BE2C (cell line): Measurements from ENCODE around the gene MYO1E.

Source experiments
- DNase-seq: peaks from one replicate; pipeline ENCODE4 v3.0.0-alpha.2; 2020
- H3K27me3 ChIP-seq: fragments of 250-450 bp; sonication (Bioruptor Pico); 2 replicates; pipeline ENCODE4 v1.5.1; 2020; ENCODE audit warnings: mild to moderate bottlenecking
- H3K36me3 ChIP-seq: fragments of 250-450 bp; sonication (Bioruptor Pico); 2 replicates; pipeline ENCODE4 v1.5.1; 2020; ENCODE audit warnings: mild to moderate bottlenecking
- H3K4me1 ChIP-seq: fragments of 250-450 bp; sonication (Bioruptor Pico); 2 replicates; pipeline ENCODE4 v1.5.1; 2020
- H3K4me3 ChIP-seq: 2 replicates; pipeline ENCODE4 v1.5.1; 2011; ENCODE audit warnings: low read depth, low read length
- H3K9me3 ChIP-seq: fragments of 250-450 bp; sonication (Bioruptor Pico); 2 replicates; pipeline ENCODE4 v1.5.1; 2020
- TF ChIP-seq, protein P1 (sequence below): IDR thresholded peaks from 2 replicates; pipeline ENCODE4 v1.5.1; 2012; ENCODE audit warnings: mild to moderate bottlenecking, low read depth, low read length

MYO1E gene

DNA sequence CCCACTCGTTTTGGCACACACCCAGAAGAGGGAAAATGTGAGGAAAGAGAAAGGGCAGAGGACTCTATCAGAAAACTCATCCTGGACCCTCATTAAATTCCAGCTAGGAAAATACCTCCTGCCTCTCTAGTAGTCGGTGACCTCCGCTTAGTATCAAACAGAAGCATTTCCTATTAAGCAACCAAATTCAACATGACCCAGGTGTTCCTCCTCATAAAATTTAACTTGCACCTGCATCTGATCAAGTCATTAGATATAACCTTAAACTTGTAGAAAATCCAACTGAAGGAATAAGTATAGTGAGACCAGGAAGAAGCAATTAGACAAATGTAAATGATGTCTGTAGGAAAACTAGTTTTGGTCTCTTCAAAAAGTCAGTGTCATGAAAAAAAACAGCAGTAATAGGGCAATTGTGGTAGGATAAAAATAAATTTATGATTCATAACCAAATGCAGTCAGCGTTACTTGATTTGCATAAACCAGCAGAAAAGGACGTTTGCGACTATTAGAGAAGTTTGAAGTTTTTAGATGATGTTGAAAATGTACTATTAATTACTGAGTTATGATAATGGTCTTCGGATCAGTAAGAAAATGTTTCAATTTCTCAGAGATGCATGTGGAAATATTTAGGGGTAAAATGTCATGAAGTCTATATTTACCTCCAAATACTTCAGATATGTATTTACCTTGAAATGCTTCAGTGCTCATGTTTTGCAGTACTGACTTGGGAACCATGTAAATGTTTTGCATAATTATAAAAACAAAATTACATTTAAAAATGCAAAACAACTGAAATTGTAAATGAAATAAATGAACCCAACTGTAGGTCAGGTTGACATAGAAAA is 121.4 kb downstream of the MYO1E start:
- H3K36me3 ChIP-seq = no peaks in the 10 kb centered on the region
- no peak for DNase-seq
- TF ChIP-seq, protein P1, sequence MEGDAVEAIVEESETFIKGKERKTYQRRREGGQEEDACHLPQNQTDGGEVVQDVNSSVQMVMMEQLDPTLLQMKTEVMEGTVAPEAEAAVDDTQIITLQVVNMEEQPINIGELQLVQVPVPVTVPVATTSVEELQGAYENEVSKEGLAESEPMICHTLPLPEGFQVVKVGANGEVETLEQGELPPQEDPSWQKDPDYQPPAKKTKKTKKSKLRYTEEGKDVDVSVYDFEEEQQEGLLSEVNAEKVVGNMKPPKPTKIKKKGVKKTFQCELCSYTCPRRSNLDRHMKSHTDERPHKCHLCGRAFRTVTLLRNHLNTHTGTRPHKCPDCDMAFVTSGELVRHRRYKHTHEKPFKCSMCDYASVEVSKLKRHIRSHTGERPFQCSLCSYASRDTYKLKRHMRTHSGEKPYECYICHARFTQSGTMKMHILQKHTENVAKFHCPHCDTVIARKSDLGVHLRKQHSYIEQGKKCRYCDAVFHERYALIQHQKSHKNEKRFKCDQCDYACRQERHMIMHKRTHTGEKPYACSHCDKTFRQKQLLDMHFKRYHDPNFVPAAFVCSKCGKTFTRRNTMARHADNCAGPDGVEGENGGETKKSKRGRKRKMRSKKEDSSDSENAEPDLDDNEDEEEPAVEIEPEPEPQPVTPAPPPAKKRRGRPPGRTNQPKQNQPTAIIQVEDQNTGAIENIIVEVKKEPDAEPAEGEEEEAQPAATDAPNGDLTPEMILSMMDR = no peak
- peaks cover 4% of the 10 kb centered on the region for H3K27me3 ChIP-seq
- H3K4me3 ChIP-seq = no peak overlapping the region
- no peaks in the 10 kb centered on the region for H3K4me1 ChIP-seq
- no peaks in the 10 kb centered on the region for H3K9me3 ChIP-seq

DNA sequence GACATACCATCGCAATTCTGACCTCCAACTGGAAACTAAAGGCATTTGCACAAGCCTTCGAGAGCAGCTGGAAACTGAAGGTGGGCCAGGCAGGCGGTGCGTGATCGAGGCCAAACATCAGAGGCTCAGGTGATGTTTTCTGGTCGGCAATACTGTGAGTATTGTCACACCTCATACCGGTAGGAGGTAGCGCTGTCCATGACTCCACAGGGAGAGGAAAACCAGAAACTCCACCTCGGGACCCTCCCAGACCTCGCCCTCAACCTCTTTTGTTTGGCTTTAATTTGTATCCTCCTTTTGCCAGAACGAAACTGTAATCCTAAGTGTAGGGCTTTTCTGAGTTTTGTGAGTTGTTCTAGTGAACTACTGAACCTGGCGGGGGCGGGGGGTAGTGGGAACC is 122.4 kb downstream of the MYO1E start:
- H3K27me3 ChIP-seq = peaks cover 4% of the 10 kb centered on the region
- no peaks in the 10 kb centered on the region for H3K9me3 ChIP-seq
- no peaks in the 10 kb centered on the region for H3K4me1 ChIP-seq
- no peak overlapping the region for H3K4me3 ChIP-seq
- H3K36me3 ChIP-seq = no peaks in the 10 kb centered on the region
- DNase-seq = no peak
- TF ChIP-seq, protein P1 = no peak

DNA sequence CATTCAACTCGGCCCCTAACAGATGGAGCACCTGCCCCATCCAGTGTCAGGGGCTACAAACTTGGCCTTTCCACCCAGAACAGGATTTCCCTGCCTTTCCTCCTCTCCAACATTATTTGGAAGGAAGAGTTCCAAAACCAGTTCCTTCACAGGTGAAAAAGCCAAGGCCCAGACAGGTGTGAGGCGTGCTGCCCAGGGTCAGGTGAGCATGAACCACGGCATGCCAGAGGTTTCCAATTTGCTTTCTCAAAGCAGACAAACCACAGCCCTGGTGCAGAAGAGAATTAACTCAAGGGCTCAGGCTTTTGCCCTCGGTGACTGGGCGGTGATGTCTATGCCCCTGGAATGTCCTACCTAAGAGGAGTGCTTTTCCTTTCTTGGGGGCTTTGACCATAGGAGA is 122.9 kb downstream of the MYO1E start:
- Histone ChIP-seq H3K4me3 (no peak overlapping the region), H3K4me1 (no peaks in the 10 kb centered on the region), H3K9me3 (no peaks in the 10 kb centered on the region), H3K27me3 (peaks cover 4% of the 10 kb centered on the region), H3K36me3 (no peaks in the 10 kb centered on the region)
- no peak for DNase-seq
- TF ChIP-seq, protein P1 = no peak

DNA sequence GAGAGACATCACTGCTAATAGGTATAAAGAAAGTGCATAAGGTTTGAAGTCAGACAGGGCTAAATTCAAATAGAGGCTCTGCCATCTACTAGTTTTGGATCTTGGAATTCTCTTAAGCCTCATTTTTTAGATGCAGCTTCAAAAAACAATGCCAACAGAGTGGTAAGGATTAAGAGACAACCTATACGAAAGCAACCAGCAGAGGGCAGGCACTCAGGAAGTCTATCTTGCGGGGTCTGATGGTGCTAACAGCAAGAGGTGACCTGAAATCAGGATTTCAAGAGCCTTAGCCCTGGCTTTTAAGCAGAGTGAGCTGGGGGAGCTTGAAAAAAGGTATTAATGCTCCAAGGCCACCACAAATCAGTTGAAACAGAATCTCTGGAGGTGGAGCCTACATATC is 125.3 kb downstream of the MYO1E start:
- no peaks in the 10 kb centered on the region for H3K9me3 ChIP-seq
- peak; percentile 49 for DNase-seq
- TF ChIP-seq, protein P1 = peak; percentile 73
- peaks cover 13% of the 10 kb centered on the region for H3K27me3 ChIP-seq
- no peaks in the 10 kb centered on the region for H3K36me3 ChIP-seq
- H3K4me1 ChIP-seq = no peaks in the 10 kb centered on the region
- no peak overlapping the region for H3K4me3 ChIP-seq

DNA sequence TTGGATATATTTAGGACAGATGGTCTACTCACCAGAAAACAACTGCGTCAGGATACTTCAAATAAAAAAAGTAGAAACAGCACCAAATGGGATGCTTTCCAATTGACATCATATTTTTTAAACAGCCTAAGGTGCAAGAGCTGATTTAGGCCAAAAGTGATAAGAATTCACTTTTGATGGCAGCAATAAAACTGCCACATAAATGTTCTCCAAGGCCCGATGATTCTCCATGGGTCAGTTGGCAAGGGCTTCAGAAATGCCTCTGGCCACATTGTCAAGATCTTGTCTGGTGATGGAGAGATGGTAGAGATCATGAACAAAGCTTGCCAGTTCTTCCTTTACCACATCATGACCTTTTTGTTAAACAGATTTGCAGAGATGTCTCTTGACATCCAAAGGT is 127.1 kb downstream of the MYO1E start:
- no peaks in the 10 kb centered on the region for H3K36me3 ChIP-seq
- H3K9me3 ChIP-seq = no peaks in the 10 kb centered on the region
- no peaks in the 10 kb centered on the region for H3K4me1 ChIP-seq
- H3K4me3 ChIP-seq = no peak overlapping the region
- DNase-seq = no peak
- TF ChIP-seq, protein P1 = no peak
- H3K27me3 ChIP-seq = peaks cover 13% of the 10 kb centered on the region

DNA sequence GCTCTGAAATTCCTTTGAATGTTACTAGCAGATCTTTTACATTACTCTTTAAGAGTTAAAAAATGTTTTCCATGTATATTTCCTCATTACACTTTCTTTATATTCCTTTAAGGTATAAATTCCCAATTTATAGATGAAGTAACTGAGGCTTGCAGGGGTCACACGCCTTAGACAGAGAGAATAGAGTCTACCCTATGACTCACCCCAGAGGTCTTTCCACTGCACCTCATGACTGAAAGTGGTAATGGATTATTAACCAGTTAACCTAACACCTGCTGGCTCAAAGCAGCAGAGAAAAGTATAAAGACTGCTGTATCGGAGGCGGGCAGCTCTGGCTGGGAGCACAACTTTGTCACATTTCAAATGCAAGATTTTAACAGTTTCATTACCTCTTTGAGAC is 128.3 kb downstream of the MYO1E start:
- no peaks in the 10 kb centered on the region for H3K4me1 ChIP-seq
- H3K9me3 ChIP-seq = no peaks in the 10 kb centered on the region
- peaks cover 13% of the 10 kb centered on the region for H3K27me3 ChIP-seq
- TF ChIP-seq, protein P1 = no peak
- no peaks in the 10 kb centered on the region for H3K36me3 ChIP-seq
- DNase-seq = no peak
- H3K4me3 ChIP-seq = no peak overlapping the region
